Caco-2 (cell line): ENCODE measurements around the gene TPM2. TPM values are rescaled to one million over a fixed set of nuclear protein-coding genes. Genes with fewer than 3 reads are reported as not detected.

Experiments used
- BruUV-seq: library from RNA; stranded (reverse); fragments of 400-500 nt; replicated peaks from 2 replicates; lab custom pipeline; 2021; lab: Mats Ljungman, UMichigan
- CTCF ChIA-PET: fragments of 300-600 bp; sonication (Branson Sonifier 250); formaldehyde crosslinking; loops from one replicate; lab custom pipeline; 2022; ENCODE audit warnings: antibody characterized with exemption; lab: Charles Lee
- POLR2A ChIA-PET: fragments of 300-600 bp; sonication (Branson Sonifier 250); formaldehyde crosslinking; loops from one replicate; lab custom pipeline; 2022; ENCODE audit warnings: antibody characterized with exemption; lab: Charles Lee
- DNase-seq, 2 experiments: peaks; one replicate each; pipeline versions ENCODE4 v3.0.0 to v3.0.0-alpha.2; 2020 to 2022
- H3K27me3 ChIP-seq: replicated peaks from 2 replicates; pipeline ENCODE4 v1.6.0; 2011; ENCODE audit warnings: low read length; ENCODE audit not compliant: control insufficient read depth, insufficient read depth
- H3K36me3 ChIP-seq: 2 replicates; pipeline ENCODE4 v1.5.1; 2011; ENCODE audit warnings: low read length; ENCODE audit not compliant: control insufficient read depth, insufficient read depth
- H3K4me1 ChIP-seq: fragments of 250-450 bp; sonication (Bioruptor Pico); 2 replicates; pipeline ENCODE4 v1.5.1; 2020; ENCODE audit warnings: mild to moderate bottlenecking
- H3K4me3 ChIP-seq: 2 replicates; pipeline ENCODE4 v1.5.1; 2011; ENCODE audit warnings: low read depth, mild to moderate bottlenecking, control low read depth, low read length
- H3K9me3 ChIP-seq: fragments of 250-450 bp; sonication (Bioruptor Pico); 2 replicates; pipeline ENCODE4 v1.5.1; 2020; ENCODE audit warnings: mild to moderate bottlenecking, moderate library complexity
- H3K27ac Mint-ChIP-seq: one replicate; pipeline ENCODE4 v1.8.0; 2022; ENCODE audit warnings: mixed read lengths; ENCODE audit not compliant: unreplicated experiment
- H3K27me3 Mint-ChIP-seq: one replicate; pipeline ENCODE4 v1.8.0; 2022; ENCODE audit warnings: mixed read lengths; ENCODE audit not compliant: insufficient read depth, unreplicated experiment
- H3K36me3 Mint-ChIP-seq: one replicate; pipeline ENCODE4 v1.8.0; 2022; ENCODE audit warnings: mild to moderate bottlenecking, mixed read lengths; ENCODE audit not compliant: insufficient read depth, unreplicated experiment
- H3K4me1 Mint-ChIP-seq: one replicate; pipeline ENCODE4 v1.8.0; 2022; ENCODE audit warnings: low read depth, mixed read lengths; ENCODE audit not compliant: unreplicated experiment
- H3K4me3 Mint-ChIP-seq: one replicate; pipeline ENCODE4 v1.8.0; 2022; ENCODE audit warnings: mild to moderate bottlenecking, moderate library complexity, mixed read lengths; ENCODE audit not compliant: unreplicated experiment
- H3K9me3 Mint-ChIP-seq: one replicate; pipeline ENCODE4 v1.8.0; 2022; ENCODE audit warnings: mixed read lengths; ENCODE audit not compliant: unreplicated experiment
- CTCF ChIP-seq, 2 experiments: fragments of 200-600 bp in 1 of 2; IDR thresholded peaks; 1 replicate in 1 of 2; 2 replicates in 1 of 2; pipeline versions ENCODE4 v1.5.1 to v1.8.0; 2011 to 2022; ENCODE audit warnings: antibody characterized with exemption in 1 of 2, control low read depth in 1 of 2, inconsistent platforms in 1 of 2, low read depth in 1 of 2, low read length in 1 of 2, mild to moderate bottlenecking in 1 of 2, moderate library complexity in 1 of 2; ENCODE audit not compliant: insufficient read depth in 1 of 2, severe bottlenecking in 1 of 2, unreplicated experiment in 1 of 2
- intact Hi-C: fragments of 100-400 bp; cut with micrococcal nuclease; formaldehyde crosslinking; loops from one replicate; pipeline ENCODE4 v1.10.0; 2022; ENCODE audit not compliant: unreplicated experiment
- total RNA-seq: library from RNA; stranded (reverse); gene quantifications from 2 replicates; pipeline ENCODE4 v1.2.3, GENCODE V29; 2022

TPM2 gene
- total RNA-seq, 1 experiment from 2014 or later = 21.8 TPM

- TF ChIP-seq CTCF (IDR thresholded peaks at IDR 0.05; ENCODE audit: insufficient read depth in 1 of 2, low read depth in 1 of 2, low read length in 1 of 2, severe bottlenecking in 1 of 2, unreplicated experiment in 1 of 2) = no peak
- DNase-seq = no peak
- BruUV-seq = TSS peak; percentile 46
- no peaks in the 10 kb centered on the region for H3K27me3 ChIP-seq
- no peak overlapping the region for H3K4me3 Mint-ChIP-seq
- H3K27ac Mint-ChIP-seq = no peak overlapping the region
- no peaks in the 10 kb centered on the region for H3K9me3 Mint-ChIP-seq
- H3K36me3 Mint-ChIP-seq = peaks cover 48% of the 10 kb centered on the region
- H3K4me1 ChIP-seq = peaks cover 46% of the 10 kb centered on the region
- H3K4me3 ChIP-seq = peak overlapping the region; percentile 83
- peaks cover 1% of the 10 kb centered on the region for H3K36me3 ChIP-seq
- H3K9me3 ChIP-seq = no peaks in the 10 kb centered on the region
- ChIA-PET POLR2A (interaction anchor here (0.6 to 3.1 kb wide), 14 partner anchors 9 to 231 kb away, joined by 3 to 41 read pairs (median 6); partner anchors contain the start of genes ARHGEF39, CA9, CCDC107 and GBA2), CTCF (interaction anchor here (0.6 to 2.8 kb wide), 10 partner anchors 17 to 223 kb away, joined by 3 to 19 read pairs (median 6); partner anchors contain the start of genes ARHGEF39, CCDC107, GBA2 and RGP1)
- no peaks in the 10 kb centered on the region for H3K4me1 Mint-ChIP-seq
- no peaks in the 10 kb centered on the region for H3K27me3 Mint-ChIP-seq
- intact Hi-C loops = loop anchor here (1.0 to 10.0 kb wide), 8 partner anchors 17 to 617 kb away; partner anchors contain the start of genes ATOSB, GBA2, RGP1 and TESK1
These were observed 41.9 kb upstream of the TPM2 start for GRCh38 chr9:35731415-35732184.

GRCh38 chr9:35730486-35730854 lies 40.7 kb upstream of the TPM2 start:
- H3K4me1 Mint-ChIP-seq = no peaks in the 10 kb centered on the region
- Histone ChIP-seq H3K36me3 (peaks cover 1% of the 10 kb centered on the region), H3K9me3 (no peaks in the 10 kb centered on the region), H3K4me3 (peak overlapping the region; percentile 83), H3K27me3 (no peaks in the 10 kb centered on the region), H3K4me1 (peaks cover 57% of the 10 kb centered on the region)
- DNase-seq = no peak
- POLR2A ChIA-PET = interaction anchor here (3.1 kb wide), 1 partner anchor 73 kb away, joined by 31 read pairs; the partner anchor contains the start of genes CCDC107 and RMRP
- no peaks in the 10 kb centered on the region for H3K9me3 Mint-ChIP-seq
- CTCF ChIA-PET = no interaction called here
- no peak for TF ChIP-seq CTCF (IDR thresholded peaks at IDR 0.05; ENCODE audit: insufficient read depth in 1 of 2, low read depth in 1 of 2, low read length in 1 of 2, severe bottlenecking in 1 of 2, unreplicated experiment in 1 of 2)
- H3K27ac Mint-ChIP-seq = no peak overlapping the region
- intact Hi-C loops = loop anchor here (10.0 kb wide), 2 partner anchors 246 to 616 kb away; partner anchors contain the start of gene ATOSB
- BruUV-seq = no TSS peak
- H3K27me3 Mint-ChIP-seq = no peaks in the 10 kb centered on the region
- H3K36me3 Mint-ChIP-seq = peaks cover 44% of the 10 kb centered on the region
- H3K4me3 Mint-ChIP-seq = no peak overlapping the region

GRCh38 chr9:35729700-35730485 lies 40.2 kb upstream of the TPM2 start:
- H3K27ac Mint-ChIP-seq = no peak overlapping the region
- Histone ChIP-seq H3K9me3 (no peaks in the 10 kb centered on the region), H3K27me3 (no peaks in the 10 kb centered on the region), H3K36me3 (peaks cover 3% of the 10 kb centered on the region), H3K4me3 (no peak overlapping the region), H3K4me1 (peaks cover 57% of the 10 kb centered on the region)
- peaks cover 44% of the 10 kb centered on the region for H3K36me3 Mint-ChIP-seq
- ChIA-PET POLR2A (interaction anchor here (2.7 to 2.8 kb wide), 2 partner anchors 19 to 72 kb away, joined by 25 to 32 read pairs; partner anchors contain the start of genes CCDC107, GBA2, RGP1 and RMRP), CTCF (no interaction called here)
- no peaks in the 10 kb centered on the region for H3K27me3 Mint-ChIP-seq
- peak in 1 of 2 experiments; percentile 55 for DNase-seq
- no TSS peak for BruUV-seq
- no peaks in the 10 kb centered on the region for H3K9me3 Mint-ChIP-seq
- no peak overlapping the region for H3K4me3 Mint-ChIP-seq
- TF ChIP-seq CTCF (IDR thresholded peaks at IDR 0.05; ENCODE audit: insufficient read depth in 1 of 2, low read depth in 1 of 2, low read length in 1 of 2, severe bottlenecking in 1 of 2, unreplicated experiment in 1 of 2) = peak; percentile 40 to 50
- H3K4me1 Mint-ChIP-seq = no peaks in the 10 kb centered on the region
- intact Hi-C loops = loop anchor here (10.0 kb wide), 2 partner anchors 245 to 615 kb away; partner anchors contain the start of gene ATOSB
